ENCODE data around the gene DCAF11.
A peak's percentile ranks its signal among the peaks of the same experiment; 100 is the strongest.

The DCAF11 gene

GRCh38 chr14:24122898-24123297 lies 8.3 kb downstream of the DCAF11 start:
- no peak for DNase-seq

- no peak for DNase-seq
These were observed 9.1 kb downstream of the DCAF11 start for GRCh38 chr14:24123424-24124417.

GRCh38 chr14:24126939-24127338 lies 12.4 kb downstream of the DCAF11 start:
- DNase-seq: no peak

- no peak for DNase-seq
These were observed 13.1 kb downstream of the DCAF11 start for GRCh38 chr14:24127673-24128072.

- no peak for DNase-seq
These were observed 14.9 kb downstream of the DCAF11 start for GRCh38 chr14:24129410-24129998.

- DNase-seq: no peak
These were observed 15.8 kb downstream of the DCAF11 start, which contains the start of gene FITM1 for GRCh38 chr14:24130380-24130716. FITM1 (plus strand) TSS chr14:24130659; CDS start chr14:24131564, 905 bp downstream.

- no peak for DNase-seq
These were observed 16.4 kb downstream of the DCAF11 start for GRCh38 chr14:24130717-24131548.

- DNase-seq: no peak
These were observed 17.0 kb downstream of the DCAF11 start for GRCh38 chr14:24131549-24131966.

- DNase-seq: peak in 5 of 6 experiments; percentile 23 to 67 (median 30)
These were observed 17.6 kb downstream of the DCAF11 start for GRCh38 chr14:24132061-24132685.

GRCh38 chr14:24132976-24133375 lies 18.4 kb downstream of the DCAF11 start:
- DNase-seq: no peak

- no peak for DNase-seq
These were observed 19.2 kb downstream of the DCAF11 start for GRCh38 chr14:24133735-24134134.

- no peak for DNase-seq
These were observed 20.9 kb downstream of the DCAF11 start for GRCh38 chr14:24135584-24135833.

GRCh38 chr14:24135834-24136683 lies 21.5 kb downstream of the DCAF11 start, which contains the start of gene PSME1:
PSME1 (plus strand) TSS chr14:24136194; CDS start chr14:24136263, 69 bp downstream.
- peak; percentile 83 to 94 (median 92) for DNase-seq

- DNase-seq: no peak
These were observed 22.3 kb downstream of the DCAF11 start for GRCh38 chr14:24136684-24137528.

- no peak for DNase-seq
These were observed 23.2 kb downstream of the DCAF11 start for GRCh38 chr14:24137529-24138395.

GRCh38 chr14:24138396-24139271 lies 24.1 kb downstream of the DCAF11 start:
- DNase-seq: no peak

GRCh38 chr14:24139272-24139934 lies 24.8 kb downstream of the DCAF11 start:
- DNase-seq: peak in 1 of 6 experiments; percentile 8
